Endothelial cell of umbilical vein (primary cell): Measurements from ENCODE around the gene SCAMP1. TPM values are rescaled to one million over a fixed set of nuclear protein-coding genes. Genes with fewer than 3 reads are reported as not detected.

ENCODE experiments used
- BruUV-seq: library from RNA; stranded (reverse); fragments of 400-500 nt; replicated peaks from 2 replicates; lab custom pipeline; 2021; lab: Mats Ljungman, UMichigan
- CTCF ChIA-PET: fragments of 300-600, 350-600 bp; sonication (Branson Sonifier 250); formaldehyde crosslinking; loops from one replicate; lab custom pipeline; 2021; ENCODE audit warnings: antibody characterized with exemption, inconsistent platforms; lab: Charles Lee
- POLR2A ChIA-PET: fragments of 300-600, 350-600 bp; sonication (Branson Sonifier 250); formaldehyde crosslinking; loops from one replicate; lab custom pipeline; 2021; ENCODE audit warnings: antibody characterized with exemption, inconsistent platforms; lab: Charles Lee
- DNase-seq: peaks from one replicate; pipeline ENCODE4 v3.0.0-alpha.2; 2011; ENCODE audit warnings: low read depth, low spot score
- FAIRE-seq: peaks from 2 replicates; lab custom pipeline; 2011; peaks lifted over from hg19 to GRCh38; lab: Jason Lieb, UNC
- H2AFZ ChIP-seq: 2 replicates; pipeline ENCODE4 v1.6.0; 2012; ENCODE audit warnings: low read depth, low read length, control low read depth, inconsistent platforms
- H3K27ac ChIP-seq: 2 replicates; pipeline ENCODE4 v1.5.1; 2011; ENCODE audit warnings: low read depth, mild to moderate bottlenecking, control low read depth, low read length, moderate library complexity; ENCODE audit not compliant: insufficient read depth
- H3K27me3 ChIP-seq, 2 experiments: 2 replicates each; pipeline versions ENCODE4 v1.6.0 to v1.6.1; 2011; ENCODE audit warnings: low read length in 2 of 2, mixed read lengths in 1 of 2; ENCODE audit not compliant: control insufficient read depth in 2 of 2, insufficient read depth in 2 of 2
- H3K36me3 ChIP-seq, 2 experiments: 2 replicates in 1 of 2; 3 replicates in 1 of 2; pipeline ENCODE4 v1.5.1; 2011; ENCODE audit warnings: low read length in 2 of 2, mild to moderate bottlenecking in 1 of 2, moderate library complexity in 1 of 2; ENCODE audit not compliant: control insufficient read depth in 2 of 2, insufficient read depth in 2 of 2; ENCODE audit errors: extremely low read depth in 1 of 2
- H3K4me1 ChIP-seq: 3 replicates; pipeline ENCODE4 v1.5.1; 2011; ENCODE audit warnings: mild to moderate bottlenecking, low read length; ENCODE audit not compliant: control insufficient read depth, insufficient read depth; ENCODE audit errors: extremely low read depth
- H3K4me2 ChIP-seq: 2 replicates; pipeline ENCODE4 v1.6.1; 2011; ENCODE audit warnings: low read length, control low read depth, mixed read lengths; ENCODE audit not compliant: insufficient read depth
- H3K4me3 ChIP-seq, 3 experiments: fragments of 200-600 bp in 1 of 3; sonication (generic), shearing (Covaris generic) in 1 of 3; replicated peaks in 1 of 3; 2 replicates each; pipeline ENCODE4 v1.5.1; 2011 to 2016; ENCODE audit warnings: control low read depth in 3 of 3, low read length in 3 of 3, mild to moderate bottlenecking in 2 of 3, inconsistent platforms in 1 of 3, low read depth in 1 of 3, moderate library complexity in 1 of 3; ENCODE audit not compliant: insufficient read depth in 1 of 3
- H3K79me2 ChIP-seq: 2 replicates; pipeline ENCODE4 v1.6.0; 2012; ENCODE audit warnings: low read length, inconsistent platforms; ENCODE audit not compliant: control insufficient read depth, insufficient read depth
- H3K9ac ChIP-seq: replicated peaks from 2 replicates; pipeline ENCODE3; 2011; ENCODE audit warnings: low read length, control low read depth; ENCODE audit not compliant: insufficient read depth; ENCODE audit errors: extremely low read depth
- H3K9me1 ChIP-seq: replicated peaks from 3 replicates; pipeline ENCODE4 v1.6.0; 2011; ENCODE audit warnings: mild to moderate bottlenecking, low read length; ENCODE audit not compliant: control insufficient read depth, insufficient read depth; ENCODE audit errors: extremely low read depth
- H3K9me3 ChIP-seq: replicated peaks from 2 replicates; pipeline ENCODE4 v1.5.1; 2012; ENCODE audit warnings: low read length, inconsistent platforms; ENCODE audit not compliant: control insufficient read depth, insufficient read depth
- H4K20me1 ChIP-seq: replicated peaks from 2 replicates; pipeline ENCODE3; 2011; ENCODE audit warnings: mild to moderate bottlenecking, low read length; ENCODE audit not compliant: control insufficient read depth, insufficient read depth; ENCODE audit errors: extremely low read depth
- EZH2 ChIP-seq: IDR thresholded peaks from 2 replicates; pipeline ENCODE4 v1.6.1; 2012; ENCODE audit warnings: borderline replicate concordance, low read depth, mild to moderate bottlenecking, moderate library complexity, low read length, inconsistent platforms; ENCODE audit not compliant: severe bottlenecking
- FOS ChIP-seq: IDR thresholded peaks from 2 replicates; pipeline ENCODE4 v1.6.1; 2011; ENCODE audit warnings: mild to moderate bottlenecking, low read length, moderate library complexity, borderline replicate concordance; ENCODE audit not compliant: insufficient read depth
- GATA2 ChIP-seq: IDR thresholded peaks from 2 replicates; pipeline ENCODE4 v1.7.0; 2011; ENCODE audit warnings: low read depth, mild to moderate bottlenecking, moderate library complexity, mixed read lengths, low read length; ENCODE audit not compliant: insufficient read length, insufficient read depth
- JUN ChIP-seq: IDR thresholded peaks from 2 replicates; pipeline ENCODE4 v1.6.1; 2011; ENCODE audit warnings: borderline replicate concordance, low read depth; ENCODE audit not compliant: insufficient read length, insufficient read depth
- MYC ChIP-seq: IDR thresholded peaks from one replicate; pipeline ENCODE4 v1.6.1; 2011; ENCODE audit warnings: mild to moderate bottlenecking, low read depth, low read length
- POLR2A ChIP-seq: IDR thresholded peaks from 2 replicates; pipeline ENCODE4 v1.6.1; 2012; ENCODE audit warnings: low read depth, mild to moderate bottlenecking, control low read depth, low read length
- POLR2AphosphoS5 ChIP-seq: IDR thresholded peaks from 2 replicates; pipeline ENCODE4 v1.6.1; 2012; ENCODE audit warnings: low read depth, mild to moderate bottlenecking, control low read depth, low read length, moderate library complexity; ENCODE audit not compliant: insufficient read depth
- dilution Hi-C: fragments of 300-500 bp; cut with MboI; formaldehyde crosslinking; loops from one replicate; pipeline ENCODE4 v1.15.0; 2019; ENCODE audit warnings: low sequenced_read_pairs; ENCODE audit not compliant: extremely low pct_ligation_motif_present
- intact Hi-C: fragments of 100-400 bp; cut with micrococcal nuclease; formaldehyde crosslinking; loops from one replicate; pipeline ENCODE4 v1.10.0; 2022
- polyA plus RNA-seq, 4 experiments: library from polyadenylated mRNA; depleted of rRNA in 3 of 4; stranded (reverse) in 3 of 4; unstranded in 1 of 4; fragments of >200 nt; gene quantifications; 2 replicates each; pipeline versions ENCODE4 v1.2.1 to v1.2.3, GENCODE V29; 2011 to 2012; ENCODE audit warnings: missing spikeins in 1 of 4
- total RNA-seq: library from RNA; stranded (reverse); gene quantifications from 2 replicates; pipeline ENCODE4 v1.2.3, GENCODE V29; 2021
- TF ChIP-seq, protein P1 (sequence below): IDR thresholded peaks from 2 replicates; pipeline ENCODE4 v1.6.1; 2011; ENCODE audit not compliant: insufficient read depth, insufficient read length
- TF ChIP-seq, protein P2 (sequence below), 2 donors: IDR thresholded peaks; 1 replicate in 1 of 2; 2 replicates in 1 of 2; pipeline ENCODE4 v1.5.1; 2011; ENCODE audit warnings: low read length in 2 of 2, mild to moderate bottlenecking in 2 of 2, moderate library complexity in 2 of 2, control low read depth in 1 of 2, inconsistent platforms in 1 of 2, low read depth in 1 of 2; ENCODE audit not compliant: insufficient read depth in 1 of 2; ENCODE audit errors: extremely low read depth in 1 of 2

The SCAMP1 gene
- total and polyA plus RNA-seq, 2 donors (not counting 3 experiments of a cell fraction or from before 2014, with no cell fraction given) = 13.7 to 29.0 TPM

DNA sequence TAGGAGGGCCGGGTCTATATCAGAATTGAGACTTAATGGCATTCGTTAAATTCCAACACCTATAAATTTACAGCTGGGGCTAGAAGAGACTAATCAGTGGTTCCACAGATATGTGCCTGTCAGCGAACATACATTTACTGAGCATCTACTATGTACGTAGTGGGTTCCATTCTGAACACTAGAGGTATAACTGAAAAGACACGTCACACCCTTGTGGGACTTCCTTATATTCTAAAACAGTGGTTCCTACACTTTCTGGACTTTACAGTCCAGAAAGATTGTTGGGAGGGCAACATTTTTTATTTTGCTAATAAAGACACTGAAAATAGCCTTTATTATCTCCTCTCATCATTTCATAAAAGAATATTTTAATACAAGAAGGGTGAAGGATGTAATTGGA lies 140.5 kb downstream of the SCAMP1 start:
- H3K4me3 ChIP-seq = no peak overlapping the region
- DNase-seq (no peak), FAIRE-seq (no peak)
- H3K36me3 ChIP-seq = no peaks in the 10 kb centered on the region
- no peak overlapping the region for H3K9ac ChIP-seq
- no peak overlapping the region for H2AFZ ChIP-seq
- ChIA-PET CTCF (no interaction called here), POLR2A (no interaction called here)
- H3K9me1 ChIP-seq = no peaks in the 10 kb centered on the region
- no peaks in the 10 kb centered on the region for H3K27me3 ChIP-seq
- no peak overlapping the region for H3K4me2 ChIP-seq
- no peak overlapping the region for H3K27ac ChIP-seq
- TF ChIP-seq MYC = no peak
- no peak for TF ChIP-seq POLR2AphosphoS5
- TF ChIP-seq FOS = no peak
- no peak for TF ChIP-seq EZH2
- TF ChIP-seq GATA2 = no peak
- TF ChIP-seq JUN = no peak
- TF ChIP-seq, protein P1, sequence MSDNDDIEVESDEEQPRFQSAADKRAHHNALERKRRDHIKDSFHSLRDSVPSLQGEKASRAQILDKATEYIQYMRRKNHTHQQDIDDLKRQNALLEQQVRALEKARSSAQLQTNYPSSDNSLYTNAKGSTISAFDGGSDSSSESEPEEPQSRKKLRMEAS = no peak
- TF ChIP-seq, protein P2, sequence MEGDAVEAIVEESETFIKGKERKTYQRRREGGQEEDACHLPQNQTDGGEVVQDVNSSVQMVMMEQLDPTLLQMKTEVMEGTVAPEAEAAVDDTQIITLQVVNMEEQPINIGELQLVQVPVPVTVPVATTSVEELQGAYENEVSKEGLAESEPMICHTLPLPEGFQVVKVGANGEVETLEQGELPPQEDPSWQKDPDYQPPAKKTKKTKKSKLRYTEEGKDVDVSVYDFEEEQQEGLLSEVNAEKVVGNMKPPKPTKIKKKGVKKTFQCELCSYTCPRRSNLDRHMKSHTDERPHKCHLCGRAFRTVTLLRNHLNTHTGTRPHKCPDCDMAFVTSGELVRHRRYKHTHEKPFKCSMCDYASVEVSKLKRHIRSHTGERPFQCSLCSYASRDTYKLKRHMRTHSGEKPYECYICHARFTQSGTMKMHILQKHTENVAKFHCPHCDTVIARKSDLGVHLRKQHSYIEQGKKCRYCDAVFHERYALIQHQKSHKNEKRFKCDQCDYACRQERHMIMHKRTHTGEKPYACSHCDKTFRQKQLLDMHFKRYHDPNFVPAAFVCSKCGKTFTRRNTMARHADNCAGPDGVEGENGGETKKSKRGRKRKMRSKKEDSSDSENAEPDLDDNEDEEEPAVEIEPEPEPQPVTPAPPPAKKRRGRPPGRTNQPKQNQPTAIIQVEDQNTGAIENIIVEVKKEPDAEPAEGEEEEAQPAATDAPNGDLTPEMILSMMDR (IDR thresholded peaks at IDR 0.05; ENCODE audit: extremely low read depth in 1 of 2, insufficient read depth in 1 of 2, low read depth in 1 of 2, low read length in 2 of 2) = no peak
- TF ChIP-seq POLR2A = no peak
- H4K20me1 ChIP-seq = no peaks in the 10 kb centered on the region
- no peaks in the 10 kb centered on the region for H3K9me3 ChIP-seq
- dilution Hi-C loops = no loop called here
- intact Hi-C loops = no loop called here
- H3K4me1 ChIP-seq = peaks cover 26% of the 10 kb centered on the region
- BruUV-seq = no TSS peak
- peaks cover 10% of the 10 kb centered on the region for H3K79me2 ChIP-seq
